RWPE2 (cell line): ENCODE measurements around the gene SLIT3.

Experiments
- ATAC-seq: fragments of 200-7000 bp; cut with Tn5 transposase; 3 replicates; pipeline ENCODE4 v1.9.1; 2021; ENCODE audit warnings: low read depth
- DNase-seq: peaks from one replicate; pipeline ENCODE4 v3.0.0-alpha.2; 2020; ENCODE audit warnings: low spot score
- H3K27ac ChIP-seq: fragments of 450-650 bp; 2 replicates; pipeline ENCODE4 v1.5.1; 2017; ENCODE audit warnings: mild to moderate bottlenecking; ENCODE audit not compliant: poor library complexity, severe bottlenecking
- H3K27me3 ChIP-seq: fragments of 250-450 bp; sonication (Bioruptor Pico); 2 replicates; pipeline ENCODE4 v1.5.1; 2021; ENCODE audit warnings: mild to moderate bottlenecking, moderate library complexity; ENCODE audit not compliant: insufficient read depth, poor library complexity, severe bottlenecking
- H3K36me3 ChIP-seq: fragments of 250-450 bp; sonication (Bioruptor Pico); 2 replicates; pipeline ENCODE4 v1.5.1; 2020; ENCODE audit warnings: low read depth, mild to moderate bottlenecking, moderate library complexity
- H3K4me1 ChIP-seq: fragments of 250-450 bp; sonication (Bioruptor Pico); 2 replicates; pipeline ENCODE4 v1.5.1; 2021; ENCODE audit warnings: mild to moderate bottlenecking, moderate library complexity; ENCODE audit not compliant: insufficient read depth, poor library complexity, severe bottlenecking
- H3K4me3 ChIP-seq: fragments of 250-450 bp; sonication (Bioruptor Pico); 2 replicates; pipeline ENCODE4 v1.5.1; 2021; ENCODE audit warnings: mild to moderate bottlenecking, moderate library complexity; ENCODE audit not compliant: severe bottlenecking
- H3K9me3 ChIP-seq: fragments of 250-450 bp; sonication (Bioruptor Pico); 2 replicates; pipeline ENCODE4 v1.5.1; 2021; ENCODE audit warnings: mild to moderate bottlenecking, moderate library complexity; ENCODE audit not compliant: severe bottlenecking
- CTCF ChIP-seq: fragments of 450-650 bp; IDR thresholded peaks from one replicate; pipeline ENCODE4 v1.5.1; 2017; ENCODE audit warnings: mild to moderate bottlenecking, moderate library complexity; ENCODE audit not compliant: poor library complexity, severe bottlenecking

Gene SLIT3

GRCh38 chr5:169091396-169091980 is 209.5 kb downstream of the SLIT3 start:
- H3K9me3 ChIP-seq: no peaks in the 10 kb centered on the region
- H3K27me3 ChIP-seq: no peaks in the 10 kb centered on the region
- no peak overlapping the region for H3K4me3 ChIP-seq
- peaks cover 8% of the 10 kb centered on the region for H3K4me1 ChIP-seq
- no peaks in the 10 kb centered on the region for H3K36me3 ChIP-seq
- ATAC-seq: no peak
- TF ChIP-seq CTCF: no peak
- DNase-seq: no peak
- H3K27ac ChIP-seq: no peak overlapping the region

GRCh38 chr5:169089343-169089742 is 211.6 kb downstream of the SLIT3 start:
- Histone ChIP-seq H3K27me3 (no peaks in the 10 kb centered on the region), H3K4me3 (no peak overlapping the region), H3K9me3 (no peaks in the 10 kb centered on the region), H3K36me3 (no peaks in the 10 kb centered on the region), H3K4me1 (peaks cover 3% of the 10 kb centered on the region), H3K27ac (no peak overlapping the region)
- ATAC-seq (peak; percentile 60; the same call in 2 of the 3 replicates), DNase-seq (no peak)
- TF ChIP-seq CTCF: peak; percentile 10

GRCh38 chr5:169088028-169088725 is 212.8 kb downstream of the SLIT3 start:
- Histone ChIP-seq H3K4me1 (peaks cover 3% of the 10 kb centered on the region), H3K27ac (no peak overlapping the region), H3K27me3 (no peaks in the 10 kb centered on the region), H3K36me3 (no peaks in the 10 kb centered on the region), H3K9me3 (no peaks in the 10 kb centered on the region), H3K4me3 (no peak overlapping the region)
- no peak for DNase-seq
- no peak for TF ChIP-seq CTCF
- no peak for ATAC-seq

DNA sequence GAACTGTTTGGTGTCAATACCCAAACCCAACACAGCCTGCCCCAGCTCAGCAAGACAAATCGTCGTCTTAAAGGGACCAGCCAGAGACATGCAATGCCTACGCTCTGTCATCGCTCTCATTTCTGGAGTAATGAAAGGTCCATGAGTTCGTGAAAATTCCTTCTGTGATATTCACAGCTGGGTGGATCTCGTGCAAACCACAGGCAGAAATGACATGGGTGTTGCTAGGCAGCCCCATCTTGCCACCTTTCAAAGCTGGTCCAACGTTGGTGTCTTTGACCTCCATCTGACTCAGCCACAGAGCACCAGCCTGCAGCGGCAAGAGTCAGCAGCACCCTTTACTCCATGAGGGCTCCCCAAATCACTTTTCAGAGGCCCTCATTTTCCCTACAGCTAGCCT is 215.3 kb downstream of the SLIT3 start:
- ATAC-seq (no peak), DNase-seq (no peak)
- H3K36me3 ChIP-seq: no peaks in the 10 kb centered on the region
- H3K27me3 ChIP-seq: no peaks in the 10 kb centered on the region
- H3K9me3 ChIP-seq: no peaks in the 10 kb centered on the region
- H3K4me3 ChIP-seq: no peak overlapping the region
- no peak overlapping the region for H3K27ac ChIP-seq
- H3K4me1 ChIP-seq: peaks cover 3% of the 10 kb centered on the region
- no peak for TF ChIP-seq CTCF

DNA sequence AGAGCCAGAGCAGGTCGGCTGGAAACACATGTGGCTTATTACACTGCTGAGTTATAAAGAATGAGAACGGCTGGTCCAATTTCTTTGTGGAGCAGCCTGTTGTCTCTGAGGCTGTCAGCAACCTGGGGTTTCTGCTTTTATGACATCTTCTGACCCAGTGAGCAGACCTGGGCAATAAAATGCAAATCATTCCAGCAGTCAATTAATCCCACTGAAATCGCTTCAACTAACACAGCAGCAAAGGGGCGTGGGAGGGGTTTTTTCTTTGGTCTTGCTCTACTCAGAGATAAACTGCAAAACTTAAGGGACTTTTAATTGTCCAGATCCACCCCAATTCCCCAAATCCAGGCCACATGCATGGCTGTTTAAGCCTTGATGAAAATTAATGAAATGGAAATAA is 215.7 kb downstream of the SLIT3 start:
- no peak for TF ChIP-seq CTCF
- Histone ChIP-seq H3K4me3 (no peak overlapping the region), H3K27me3 (no peaks in the 10 kb centered on the region), H3K4me1 (peaks cover 5% of the 10 kb centered on the region), H3K9me3 (no peaks in the 10 kb centered on the region), H3K36me3 (no peaks in the 10 kb centered on the region), H3K27ac (no peak overlapping the region)
- DNase-seq (no peak), ATAC-seq (no peak)
